ENCODE results near the gene PEDS1. TPM values are rescaled to one million over a fixed set of nuclear protein-coding genes. Genes with fewer than 3 reads are reported as not detected.

The PEDS1 gene
- total and polyA plus RNA-seq, 2 of the 13 experiments (the other 11 are each of a cell fraction or from before 2014, with no cell fraction given), result 30.5 to 93.9 TPM

GRCh38 chr20:50138120-50138478, 15.4 kb downstream of the PEDS1 start:
- 75% methylated on average over 5 of the region's 5 CpGs for WGBS (ENCODE audit: low lambda C conversion rate)
- Histone ChIP-seq H3K27me3 (ENCODE audit: control insufficient read depth in 1 of 2, insufficient read depth in 2 of 2, low read length in 2 of 2) (no peaks in the 10 kb centered on the region), H2AFZ (ENCODE audit: low read length) (no peak overlapping the region), H3K27ac (ENCODE audit: extremely low read length, insufficient read depth, low read length) (peak overlapping the region; percentile 33), H3K36me3 (replicated peaks in 1 of 2; ENCODE audit: control insufficient read depth in 1 of 2, insufficient read depth in 2 of 2, low read length in 2 of 2) (peaks cover 42 to 67% of the 10 kb centered on the region in 2 experiments), H3K4me1 (ENCODE audit: insufficient read depth, low read length) (peaks cover 34% of the 10 kb centered on the region), H3K4me2 (ENCODE audit: low read depth, low read length) (peak overlapping the region; percentile 13; the same call in 1 of the 2 replicates), H3K9me3 (ENCODE audit: low read length) (no peaks in the 10 kb centered on the region), H3K4me3 (replicated peaks in 1 of 3; ENCODE audit: insufficient read depth in 1 of 3, low read depth in 2 of 3, low read length in 3 of 3) (no peak overlapping the region), H4K20me1 (ENCODE audit: insufficient read depth, low read length) (peaks cover 3% of the 10 kb centered on the region; the same call in 1 of the 2 replicates), H3K9ac (ENCODE audit: insufficient read depth, low read depth, low read length) (no peak overlapping the region), H3K79me2 (ENCODE audit: insufficient read depth, low read length) (peaks cover 14% of the 10 kb centered on the region)
- ChIA-PET CTCF (ENCODE audit: low intra/inter-chr PET ratio, low total read pairs) (interaction anchor here (1.3 to 1.7 kb wide), 3 partner anchors 17 to 159 kb away, joined by 3 to 10 read pairs (median 7); no protein-coding TSS in a partner anchor), POLR2A (interaction anchor here (0.9 to 2.0 kb wide), 3 partner anchors 15 to 28 kb away, joined by 3 to 19 read pairs (median 3); partner anchors contain the start of gene PEDS1)
- BruUV-seq (replicated peaks), result no TSS peak
- no peak for DNase-seq (ENCODE audit: low spot score)
- in situ Hi-C loops (cut with HindIII; ENCODE audit: extremely low pct_ligation_motif_present, low pct_unique_long_range_greater_than_20kb), result no loop called here
- intact Hi-C loops (cut with micrococcal nuclease; ENCODE audit: unreplicated experiment), result loop anchor here (2.0 kb wide), 1 partner anchor 29 kb away; no protein-coding TSS in a partner anchor
- ATAC-seq, result peak; percentile 14
- FAIRE-seq, result peak; percentile 76
- TF ChIP-seq NR2C2 (CRISPR knock-in tag; IDR thresholded peaks at IDR 0.05; ENCODE audit: borderline replicate concordance) (peak; percentile 29; the same call in 1 of the 2 replicates), CBFB (CRISPR knock-in tag; IDR thresholded peaks at IDR 0.05) (0 out of 2 replicates have a peak, but pooled peaks have one; percentile 38), HBP1 (CRISPR knock-in tag; IDR thresholded peaks at IDR 0.05; ENCODE audit: low read depth) (no peak; the same call in 1 of the 2 replicates), ZFP37 (CRISPR knock-in tag; IDR thresholded peaks at IDR 0.05; ENCODE audit: borderline replicate concordance) (no peak), FOSL2 (CRISPR knock-in tag; IDR thresholded peaks at IDR 0.05) (peak; percentile 63), ZNF350 (CRISPR knock-in tag; IDR thresholded peaks at IDR 0.05; ENCODE audit: borderline replicate concordance, low read depth) (no peak), JUN (CRISPR knock-in tag; IDR thresholded peaks at IDR 0.05) (no peak), NR2F6 (IDR thresholded peaks at IDR 0.05) (0 out of 2 replicates have a peak, but pooled peaks have one; percentile 15), NR2F6 (CRISPR knock-in tag; IDR thresholded peaks at IDR 0.05) (peak; percentile 24; the same call in 1 of the 2 replicates), ZNF878 (CRISPR knock-in tag; IDR thresholded peaks at IDR 0.05) (0 out of 2 replicates have a peak, but pooled peaks have one; percentile 37), SOX5 (CRISPR knock-in tag; IDR thresholded peaks at IDR 0.05; ENCODE audit: borderline replicate concordance) (no peak), CBX2 (IDR thresholded peaks at IDR 0.05; ENCODE audit: low read depth, low read length) (no peak), CBX2 (CRISPR knock-in tag; IDR thresholded peaks at IDR 0.05; ENCODE audit: low read depth) (no peak), CEBPG (CRISPR knock-in tag; IDR thresholded peaks at IDR 0.05) (peak; percentile 90), HNF4A (CRISPR knock-in tag; IDR thresholded peaks at IDR 0.05) (peak; percentile 71), NR3C1 (CRISPR knock-in tag; IDR thresholded peaks at IDR 0.05) (no peak), ZBTB43 (CRISPR knock-in tag; conservative IDR thresholded peaks at IDR 0.05) (no peak), ZNF761 (CRISPR knock-in tag; conservative IDR thresholded peaks at IDR 0.05) (no peak), XRCC5 (optimal IDR thresholded peaks at IDR 0.05; ENCODE audit: low read length) (no peak), ZZZ3 (CRISPR knock-in tag; IDR thresholded peaks at IDR 0.05; ENCODE audit: borderline replicate concordance) (0 out of 2 replicates have a peak, but pooled peaks have one; percentile 22), GPN1 (CRISPR knock-in tag; IDR thresholded peaks at IDR 0.05; ENCODE audit: borderline replicate concordance) (no peak), ZNF850 (CRISPR knock-in tag; conservative IDR thresholded peaks at IDR 0.05) (no peak), HHEX (CRISPR knock-in tag; IDR thresholded peaks at IDR 0.05) (no peak), GLI4 (CRISPR knock-in tag; IDR thresholded peaks at IDR 0.05; ENCODE audit: borderline replicate concordance) (no peak), ZBTB37 (CRISPR knock-in tag; IDR thresholded peaks at IDR 0.05) (no peak)

All from HepG2 (cell line).